DND-41 (cell line): ENCODE measurements around the gene GRID2.

Experiments
- ATAC-seq: fragments of 200-7000 bp; cut with Tn5 transposase; 3 replicates; pipeline ENCODE4 v1.9.1; 2021; ENCODE audit warnings: low read depth; ENCODE audit not compliant: insufficient read depth
- DNase-seq: peaks from one replicate; pipeline ENCODE4 v3.0.0-alpha.2; 2020
- H2AFZ ChIP-seq: 2 replicates; pipeline ENCODE4 v1.6.0; 2012; ENCODE audit warnings: low read depth, low read length
- H3K27ac ChIP-seq: 2 replicates; pipeline ENCODE4 v1.5.1; 2012; ENCODE audit warnings: low read length, inconsistent platforms
- H3K27me3 ChIP-seq: fragments of 200-600 bp; sonication (generic); 2 replicates; pipeline ENCODE4 v1.6.0; 2012; ENCODE audit warnings: low read length, mild to moderate bottlenecking, inconsistent platforms; ENCODE audit not compliant: insufficient read depth, poor library complexity
- H3K36me3 ChIP-seq: 2 replicates; pipeline ENCODE4 v1.5.1; 2012; ENCODE audit warnings: low read length, inconsistent platforms; ENCODE audit not compliant: insufficient read depth
- H3K4me1 ChIP-seq: 2 replicates; pipeline ENCODE4 v1.5.1; 2012; ENCODE audit warnings: mild to moderate bottlenecking, low read length; ENCODE audit not compliant: insufficient read depth
- H3K4me2 ChIP-seq: 2 replicates; pipeline ENCODE4 v1.6.0; 2012; ENCODE audit warnings: mild to moderate bottlenecking, moderate library complexity, low read length, inconsistent platforms; ENCODE audit not compliant: insufficient read depth
- H3K4me3 ChIP-seq, 2 experiments: fragments of 200-600 bp in 1 of 2; shearing (Covaris generic) in 1 of 2; 2 replicates each; pipeline ENCODE4 v1.5.1; 2012 to 2016; ENCODE audit warnings: inconsistent platforms in 2 of 2, low read length in 2 of 2, mild to moderate bottlenecking in 2 of 2, low read depth in 1 of 2, moderate library complexity in 1 of 2
- H3K79me2 ChIP-seq: 2 replicates; pipeline ENCODE4 v1.6.0; 2012; ENCODE audit warnings: low read length, inconsistent platforms; ENCODE audit not compliant: insufficient read depth
- H3K9ac ChIP-seq: 2 replicates; pipeline ENCODE4 v1.6.0; 2012; ENCODE audit warnings: low read depth, mild to moderate bottlenecking, inconsistent platforms, low read length, moderate library complexity
- H3K9me3 ChIP-seq: 2 replicates; pipeline ENCODE4 v1.5.1; 2012; ENCODE audit warnings: low read length, moderate library complexity, mild to moderate bottlenecking, inconsistent platforms; ENCODE audit not compliant: insufficient read depth, severe bottlenecking
- H4K20me1 ChIP-seq: 2 replicates; pipeline ENCODE4 v1.6.0; 2012; ENCODE audit warnings: low read length; ENCODE audit not compliant: insufficient read depth
- CTCF ChIP-seq: IDR thresholded peaks from 2 replicates; pipeline ENCODE4 v1.5.1; 2012; ENCODE audit warnings: borderline replicate concordance, low read length, moderate library complexity, mild to moderate bottlenecking; ENCODE audit not compliant: poor library complexity, severe bottlenecking; ENCODE audit errors: extremely low read depth
- EZH2 ChIP-seq: IDR thresholded peaks from 3 replicates; pipeline ENCODE4 v1.6.1; 2012; ENCODE audit warnings: borderline replicate concordance, low read depth, mild to moderate bottlenecking, moderate library complexity, low read length, inconsistent platforms; ENCODE audit not compliant: severe bottlenecking

GRID2 gene

DNA sequence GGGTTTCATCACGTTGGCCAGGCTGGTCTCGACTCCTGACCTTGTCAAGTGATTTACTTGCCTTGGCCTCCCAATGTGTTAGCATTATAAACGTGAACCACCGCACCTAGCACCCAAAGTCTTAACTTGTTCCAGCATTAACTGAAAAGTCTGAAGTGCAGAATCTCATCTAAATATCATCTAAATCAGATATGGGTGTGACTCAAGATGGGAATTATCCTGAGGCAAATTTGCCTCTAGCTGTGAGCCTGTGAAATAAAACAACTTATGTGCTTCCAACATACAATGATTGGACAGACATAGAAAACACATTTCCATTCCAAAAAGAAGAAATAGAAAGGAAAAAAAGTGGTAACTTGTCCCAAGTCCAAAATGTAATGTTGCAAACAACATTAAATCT lies 883.7 kb downstream of the GRID2 start:
- no peaks in the 10 kb centered on the region for H4K20me1 ChIP-seq
- DNase-seq: no peak
- no peak overlapping the region for H3K4me3 ChIP-seq
- no peaks in the 10 kb centered on the region for H3K9me3 ChIP-seq
- no peak overlapping the region for H3K9ac ChIP-seq
- H3K79me2 ChIP-seq: no peaks in the 10 kb centered on the region
- no peaks in the 10 kb centered on the region for H3K36me3 ChIP-seq
- no peak overlapping the region for H2AFZ ChIP-seq
- TF ChIP-seq EZH2: no peak
- no peak for TF ChIP-seq CTCF
- no peaks in the 10 kb centered on the region for H3K4me1 ChIP-seq
- H3K27me3 ChIP-seq: no peaks in the 10 kb centered on the region
- no peak overlapping the region for H3K4me2 ChIP-seq
- ATAC-seq: no peak
- H3K27ac ChIP-seq: no peak overlapping the region

DNA sequence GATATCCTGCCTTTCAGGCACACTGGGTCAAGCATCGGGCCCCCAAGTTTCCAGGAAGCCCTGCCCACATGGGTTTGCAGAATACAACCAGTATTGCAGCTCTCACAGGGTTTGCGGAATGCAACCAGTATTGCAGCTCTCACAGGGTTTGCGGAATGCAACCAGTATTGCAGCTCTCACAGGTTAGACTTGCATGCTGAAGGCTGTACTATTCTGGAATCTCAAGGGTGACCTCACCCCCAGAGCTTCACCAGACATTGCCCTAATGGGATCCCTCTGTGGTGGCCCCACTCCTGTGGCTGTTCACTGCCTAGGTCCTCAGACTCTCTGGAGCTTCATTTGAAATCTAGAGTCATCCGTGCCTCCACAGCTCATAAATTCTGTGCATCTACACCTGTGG lies 884.1 kb downstream of the GRID2 start:
- TF ChIP-seq CTCF (no peak), EZH2 (no peak)
- Histone ChIP-seq H4K20me1 (no peaks in the 10 kb centered on the region), H3K4me3 (no peak overlapping the region), H3K27ac (no peak overlapping the region), H3K9ac (no peak overlapping the region), H3K4me1 (no peaks in the 10 kb centered on the region), H3K36me3 (no peaks in the 10 kb centered on the region), H3K27me3 (no peaks in the 10 kb centered on the region), H3K79me2 (no peaks in the 10 kb centered on the region), H2AFZ (no peak overlapping the region), H3K9me3 (no peaks in the 10 kb centered on the region), H3K4me2 (no peak overlapping the region)
- ATAC-seq (no peak), DNase-seq (no peak)

GRCh38 chr4:93199492-93199891 lies 895.7 kb downstream of the GRID2 start:
- Histone ChIP-seq H2AFZ (no peak overlapping the region), H3K36me3 (no peaks in the 10 kb centered on the region), H3K4me3 (no peak overlapping the region), H4K20me1 (no peaks in the 10 kb centered on the region), H3K4me2 (no peak overlapping the region), H3K4me1 (no peaks in the 10 kb centered on the region), H3K27me3 (no peaks in the 10 kb centered on the region), H3K79me2 (no peaks in the 10 kb centered on the region), H3K9me3 (no peaks in the 10 kb centered on the region), H3K9ac (no peak overlapping the region), H3K27ac (no peak overlapping the region)
- DNase-seq (no peak), ATAC-seq (no peak)
- TF ChIP-seq EZH2 (no peak), CTCF (peak; percentile 38)
